CD4-positive, CD25-positive, alpha-beta regulatory T cell (primary cell): ENCODE results near the gene VAV3. TPM values are rescaled to one million over a fixed set of nuclear protein-coding genes. Genes with fewer than 3 reads are reported as not detected.

ENCODE experiments used
- ATAC-seq, 2 donors: fragments of 150-1000 bp; cut with Tn5 transposase; one replicate each; pipeline ENCODE4 v1.10.0; 2021; ENCODE audit warnings: low read depth in 2 of 2, moderate number of reproducible peaks in 2 of 2, moderate library complexity in 1 of 2
- DNase-seq, 3 donors: peaks; one replicate each; pipeline versions ENCODE4 v3.0.0 to v3.0.0-alpha.2; 2012 to 2022; ENCODE audit warnings: mixed read lengths in 1 of 3
- H3K27ac ChIP-seq: one replicate; pipeline ENCODE4 v1.7.0; 2013; ENCODE audit warnings: mild to moderate bottlenecking, low read length; ENCODE audit not compliant: insufficient read depth, poor library complexity, severe bottlenecking
- H3K27me3 ChIP-seq: one replicate; pipeline ENCODE4 v1.7.0; 2013; ENCODE audit warnings: low read length; ENCODE audit not compliant: control insufficient read depth, insufficient read depth
- H3K36me3 ChIP-seq: one replicate; pipeline ENCODE4 v1.7.0; 2013; ENCODE audit warnings: mild to moderate bottlenecking, low read length, moderate library complexity; ENCODE audit not compliant: control insufficient read depth, insufficient read depth
- H3K4me1 ChIP-seq: 2 replicates; pipeline ENCODE4 v1.7.0; 2013; ENCODE audit warnings: mild to moderate bottlenecking, low read length; ENCODE audit not compliant: insufficient read depth, control insufficient read depth, poor library complexity, severe bottlenecking
- H3K4me3 ChIP-seq: one replicate; pipeline ENCODE4 v1.7.0; 2013; ENCODE audit warnings: low read depth, mild to moderate bottlenecking, low read length, moderate library complexity
- H3K9me3 ChIP-seq, 2 experiments: 1 replicate in 1 of 2; 2 replicates in 1 of 2; pipeline ENCODE4 v1.7.0; 2013; ENCODE audit warnings: low read length in 2 of 2, mild to moderate bottlenecking in 1 of 2, moderate library complexity in 1 of 2; ENCODE audit not compliant: control insufficient read depth in 2 of 2
- H3K27ac Mint-ChIP-seq, 3 donors: one replicate each; pipeline ENCODE4 v1.8.0; 2020 to 2022; ENCODE audit warnings: mild to moderate bottlenecking in 3 of 3, mixed read lengths in 3 of 3, moderate library complexity in 2 of 3
- H3K27me3 Mint-ChIP-seq: one replicate; pipeline ENCODE4 v1.8.0; 2022; ENCODE audit warnings: mild to moderate bottlenecking, mixed read lengths
- H3K36me3 Mint-ChIP-seq: one replicate; pipeline ENCODE4 v1.8.0; 2020; ENCODE audit warnings: mixed read lengths
- H3K4me1 Mint-ChIP-seq, 4 donors: one replicate each; pipeline ENCODE4 v1.8.0; 2020 to 2022; ENCODE audit warnings: mixed read lengths in 4 of 4, mild to moderate bottlenecking in 1 of 4
- H3K4me3 Mint-ChIP-seq, 4 donors: one replicate each; pipeline ENCODE4 v1.8.0; 2020 to 2022; ENCODE audit warnings: mild to moderate bottlenecking in 4 of 4, mixed read lengths in 4 of 4, moderate library complexity in 3 of 4
- H3K9me3 Mint-ChIP-seq, 7 donors: one replicate each; pipeline ENCODE4 v1.8.0; 2020 to 2022; ENCODE audit warnings: mixed read lengths in 7 of 7, mild to moderate bottlenecking in 3 of 7, moderate library complexity in 2 of 7
- polyA plus RNA-seq, 4 donors: library from polyadenylated mRNA; unstranded; fragments of 300-500 nt; fragmentation: Illumina TruSeq; gene quantifications; one replicate each; pipeline ENCODE4 v1.2.3, GENCODE V29; 2021
- total RNA-seq: library from RNA; stranded (reverse); gene quantifications from one replicate; pipeline ENCODE4 v1.2.3, GENCODE V29; 2022

VAV3 gene
- total and polyA plus RNA-seq, 5 donors from 2014 or later, result 6.2 to 21.5 (median 11.1) TPM

DNA sequence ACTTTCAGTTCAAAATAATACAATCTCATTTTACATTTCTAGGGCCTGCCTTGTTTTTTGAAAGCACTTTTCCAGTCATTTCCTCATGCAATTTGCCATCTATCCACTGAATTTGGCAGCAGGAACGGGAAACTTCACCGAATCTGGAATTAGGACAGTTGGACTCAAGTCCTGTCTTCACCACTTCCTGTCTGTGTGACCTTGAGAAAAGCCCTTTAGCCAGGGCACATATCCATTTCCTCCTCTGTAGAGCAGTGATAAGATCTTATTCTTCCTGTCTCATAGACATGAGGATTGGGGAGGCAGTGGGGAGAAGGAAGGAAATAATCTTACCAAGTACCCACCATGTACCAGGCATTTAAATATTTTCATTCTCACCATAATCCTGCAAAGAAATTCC is 12.0 kb downstream of the VAV3 start:
- H3K9me3 Mint-ChIP-seq, result no peaks in the 10 kb centered on the region
- H3K4me1 Mint-ChIP-seq, result peaks cover 33 to 51% (median 40%) of the 10 kb centered on the region in 4 donors
- peaks cover 60% of the 10 kb centered on the region for H3K4me1 ChIP-seq
- H3K27me3 Mint-ChIP-seq, result no peaks in the 10 kb centered on the region
- H3K27me3 ChIP-seq, result no peaks in the 10 kb centered on the region
- DNase-seq (no peak), ATAC-seq (no peak)
- peak overlapping the region; percentile 57 for H3K27ac ChIP-seq
- no peaks in the 10 kb centered on the region for H3K9me3 ChIP-seq
- no peak overlapping the region for H3K4me3 Mint-ChIP-seq
- no peaks in the 10 kb centered on the region for H3K36me3 ChIP-seq
- H3K4me3 ChIP-seq, result peak overlapping the region; percentile 31
- H3K36me3 Mint-ChIP-seq, result no peaks in the 10 kb centered on the region
- peak overlapping the region; percentile 1 to 60 (median 50) for H3K27ac Mint-ChIP-seq

DNA sequence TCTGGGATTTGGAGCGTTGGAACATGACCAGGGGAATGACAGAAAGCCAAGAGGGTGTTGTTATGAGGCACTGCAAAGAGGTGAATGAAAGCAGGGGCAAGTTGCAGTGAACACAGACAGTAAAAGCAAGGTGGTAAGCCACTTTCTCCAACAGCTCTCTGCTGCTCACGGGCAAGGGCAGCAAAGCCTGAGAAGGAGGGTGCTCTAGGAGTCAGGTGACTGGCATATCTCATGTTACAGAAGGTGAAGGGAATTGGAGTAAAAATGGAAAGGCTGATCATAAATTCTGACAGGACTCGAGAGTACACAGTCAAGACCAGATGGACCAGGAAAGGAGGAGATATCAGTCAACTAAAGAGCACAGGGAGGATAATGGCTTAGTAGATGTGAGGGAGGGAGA is 14.5 kb downstream of the VAV3 start:
- peak overlapping the region; percentile 66 for H3K27ac ChIP-seq

DNA sequence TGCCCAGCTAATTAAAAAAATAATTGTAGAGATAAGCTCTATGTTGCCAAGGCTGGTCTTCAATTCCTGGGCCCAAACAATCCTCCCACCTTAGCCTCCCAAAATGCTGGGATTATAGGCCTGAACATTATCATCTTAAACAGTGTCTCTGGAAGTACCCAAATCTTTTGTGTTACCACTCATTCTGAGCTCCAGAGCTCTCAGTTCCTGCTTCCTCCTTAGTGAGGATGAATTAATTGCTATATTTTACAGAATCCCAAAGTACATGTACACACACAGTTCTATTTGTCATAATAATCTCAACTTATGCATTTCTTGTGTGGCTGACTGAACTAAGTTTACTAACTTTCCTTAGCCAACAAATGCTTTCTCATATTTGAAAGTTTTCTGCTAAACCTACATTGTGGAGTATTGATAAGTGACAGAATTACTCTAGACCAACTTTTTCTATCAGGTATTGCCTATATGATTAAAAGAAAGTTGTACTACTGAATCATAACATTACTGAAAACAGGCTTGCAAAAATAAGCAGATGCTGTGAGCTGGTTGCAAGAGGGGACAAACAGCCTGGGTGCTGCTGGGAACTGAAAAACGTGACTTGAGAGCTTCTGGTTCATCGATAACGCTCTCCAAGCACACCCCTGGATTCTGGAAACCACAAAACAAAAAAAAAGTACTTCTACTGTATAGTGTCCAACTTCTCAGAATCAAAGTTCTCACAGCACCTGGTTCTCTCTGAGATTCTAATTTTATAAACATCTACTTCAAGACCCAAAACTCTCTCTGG is 15.3 kb downstream of the VAV3 start:
- peak overlapping the region; percentile 66 for H3K27ac ChIP-seq
- H3K4me3 Mint-ChIP-seq, result peak overlapping the region; percentile 4 to 64 (median 50)
- peaks cover 41 to 68% (median 44%) of the 10 kb centered on the region in 4 donors for H3K4me1 Mint-ChIP-seq
- peaks cover 50% of the 10 kb centered on the region for H3K4me1 ChIP-seq
- ATAC-seq (peak; percentile 28 to 76), DNase-seq (peak in 1 of 3 donors; percentile 68)
- H3K27me3 ChIP-seq, result no peaks in the 10 kb centered on the region
- H3K9me3 Mint-ChIP-seq, result no peaks in the 10 kb centered on the region
- H3K36me3 ChIP-seq, result no peaks in the 10 kb centered on the region
- H3K36me3 Mint-ChIP-seq, result no peaks in the 10 kb centered on the region
- peak overlapping the region; percentile 42 to 80 (median 53) for H3K27ac Mint-ChIP-seq
- peak overlapping the region; percentile 37 for H3K4me3 ChIP-seq
- no peaks in the 10 kb centered on the region for H3K9me3 ChIP-seq
- H3K27me3 Mint-ChIP-seq, result no peaks in the 10 kb centered on the region

More for the DNA sequence above, 14.5 kb downstream of the VAV3 start:
- ATAC-seq, result peak in 1 of 2 donors; percentile 37
- no peaks in the 10 kb centered on the region for H3K9me3 Mint-ChIP-seq
- DNase-seq, result no peak
- Histone ChIP-seq H3K9me3 (no peaks in the 10 kb centered on the region), H3K36me3 (no peaks in the 10 kb centered on the region), H3K27me3 (no peaks in the 10 kb centered on the region), H3K4me3 (peak overlapping the region; percentile 37), H3K4me1 (peaks cover 56% of the 10 kb centered on the region)
- no peaks in the 10 kb centered on the region for H3K36me3 Mint-ChIP-seq
- peaks cover 41 to 68% (median 44%) of the 10 kb centered on the region in 4 donors for H3K4me1 Mint-ChIP-seq
- peak overlapping the region; percentile 42 to 80 (median 53) for H3K27ac Mint-ChIP-seq
- H3K27me3 Mint-ChIP-seq, result no peaks in the 10 kb centered on the region
- H3K4me3 Mint-ChIP-seq, result peak overlapping the region in 3 of 4 donors; percentile 13 to 64 (median 37)

DNA sequence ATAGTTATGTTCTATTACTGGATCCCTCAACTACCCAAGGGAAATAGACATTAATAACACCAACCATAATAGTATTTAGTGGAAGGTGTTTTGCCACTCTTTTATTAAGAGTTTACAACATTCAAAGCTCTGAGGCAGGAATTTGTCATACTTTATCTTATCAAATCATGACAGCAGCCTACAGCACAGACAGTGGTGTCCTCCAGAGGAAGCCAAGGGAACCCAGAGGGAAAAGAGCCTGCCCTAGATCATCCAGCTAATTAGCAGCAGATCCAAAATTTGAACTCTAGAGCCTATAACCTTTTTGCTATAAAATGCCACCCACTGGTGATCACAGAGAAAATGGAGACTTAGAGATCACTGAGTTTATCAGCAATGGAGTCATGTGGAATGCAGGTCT is 18.2 kb downstream of the VAV3 start:
- no peak overlapping the region for H3K4me3 ChIP-seq
- no peak overlapping the region for H3K4me3 Mint-ChIP-seq
- H3K27me3 ChIP-seq, result no peaks in the 10 kb centered on the region
- peaks cover 41 to 73% (median 46%) of the 10 kb centered on the region in 4 donors for H3K4me1 Mint-ChIP-seq
- DNase-seq (no peak), ATAC-seq (no peak)
- H3K9me3 Mint-ChIP-seq, result no peaks in the 10 kb centered on the region
- H3K36me3 Mint-ChIP-seq, result peaks cover 3% of the 10 kb centered on the region
- no peaks in the 10 kb centered on the region for H3K27me3 Mint-ChIP-seq
- no peaks in the 10 kb centered on the region for H3K9me3 ChIP-seq
- H3K27ac Mint-ChIP-seq, result peak overlapping the region in 1 of 3 donors; percentile 52
- H3K36me3 ChIP-seq, result no peaks in the 10 kb centered on the region
- H3K4me1 ChIP-seq, result peaks cover 34% of the 10 kb centered on the region
- no peak overlapping the region for H3K27ac ChIP-seq

DNA sequence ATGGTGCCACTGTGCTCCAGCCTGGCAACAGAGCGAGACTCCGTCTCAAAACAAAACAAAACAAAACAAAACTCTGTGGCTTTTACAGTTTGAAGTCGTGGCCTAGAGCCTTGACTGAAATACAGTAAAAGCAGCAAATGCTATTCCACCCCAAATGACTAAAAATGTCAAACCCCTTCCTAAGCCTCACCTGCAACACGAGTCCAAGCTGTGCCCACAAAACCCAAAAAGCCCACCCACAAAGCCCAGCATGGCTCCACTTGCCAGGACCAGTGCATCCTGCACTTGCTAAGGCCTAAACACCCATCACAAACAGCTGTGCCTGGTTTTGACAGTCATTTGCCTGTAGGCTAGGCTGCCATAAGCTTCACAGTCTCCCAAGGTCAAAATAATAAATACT is 21.3 kb downstream of the VAV3 start:
- H3K27ac ChIP-seq, result peak overlapping the region; percentile 65
- H3K4me3 ChIP-seq, result no peak overlapping the region
- H3K9me3 ChIP-seq, result no peaks in the 10 kb centered on the region
- H3K27ac Mint-ChIP-seq, result peak overlapping the region; percentile 7 to 92 (median 67)
- no peak for ATAC-seq
- H3K4me1 ChIP-seq, result peaks cover 25% of the 10 kb centered on the region
- H3K27me3 Mint-ChIP-seq, result no peaks in the 10 kb centered on the region
- no peaks in the 10 kb centered on the region for H3K36me3 ChIP-seq
- DNase-seq, result no peak
- peaks cover 31 to 76% (median 49%) of the 10 kb centered on the region in 4 donors for H3K4me1 Mint-ChIP-seq
- no peaks in the 10 kb centered on the region for H3K27me3 ChIP-seq
- peak overlapping the region; percentile 6 to 79 (median 68) for H3K4me3 Mint-ChIP-seq
- peaks cover 3% of the 10 kb centered on the region for H3K36me3 Mint-ChIP-seq
- no peaks in the 10 kb centered on the region for H3K9me3 Mint-ChIP-seq

DNA sequence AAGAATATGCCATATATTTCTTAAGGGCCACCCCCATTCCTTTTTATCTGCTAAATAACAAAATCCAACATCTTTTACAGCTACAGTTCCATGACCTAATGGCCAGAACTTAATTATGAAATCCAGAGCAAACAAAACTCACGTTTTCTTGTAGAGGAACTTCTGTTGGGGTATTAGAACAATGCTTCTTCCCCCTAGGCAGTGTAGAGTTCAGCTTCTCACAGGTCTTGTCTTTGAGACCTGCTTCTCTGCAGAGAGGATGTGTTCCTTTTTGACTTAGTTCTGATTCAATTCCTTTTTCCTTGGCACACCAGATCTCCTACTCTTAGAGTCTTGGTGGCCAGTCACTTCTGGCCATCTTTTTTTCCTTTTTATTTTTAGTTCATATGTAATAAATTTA is 22.2 kb downstream of the VAV3 start:
- Mint-ChIP-seq H3K27ac (peak overlapping the region; percentile 4 to 48 (median 7)), H3K9me3 (no peaks in the 10 kb centered on the region), H3K4me3 (peak overlapping the region; percentile 1 to 89 (median 72)), H3K36me3 (peaks cover 3% of the 10 kb centered on the region), H3K4me1 (peaks cover 31 to 77% (median 54%) of the 10 kb centered on the region in 4 donors), H3K27me3 (no peaks in the 10 kb centered on the region)
- Histone ChIP-seq H3K4me3 (peak overlapping the region; percentile 39), H3K4me1 (peaks cover 18% of the 10 kb centered on the region), H3K9me3 (no peaks in the 10 kb centered on the region), H3K36me3 (no peaks in the 10 kb centered on the region), H3K27me3 (no peaks in the 10 kb centered on the region), H3K27ac (peak overlapping the region; percentile 65)
- ATAC-seq (peak; percentile 22 to 36), DNase-seq (no peak)

DNA sequence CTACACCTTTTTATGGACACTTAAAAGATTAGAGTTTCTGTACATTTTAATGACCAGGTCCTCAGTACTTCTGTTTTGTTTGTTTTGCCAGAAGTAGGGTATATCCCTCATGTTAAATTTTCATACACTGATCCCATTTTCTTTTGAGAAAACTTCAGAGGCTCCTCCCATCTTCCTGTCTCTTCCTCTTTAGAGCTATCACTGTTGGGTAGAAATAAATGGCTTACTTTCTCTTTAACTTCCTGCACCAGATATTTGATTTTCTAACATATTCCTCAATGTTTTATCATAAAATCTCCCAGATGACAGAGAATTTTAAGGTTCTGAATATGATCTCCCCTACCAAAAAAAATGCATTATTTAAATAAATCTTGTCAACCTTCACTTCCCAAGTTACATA is 23.4 kb downstream of the VAV3 start:
- Histone ChIP-seq H3K9me3 (no peaks in the 10 kb centered on the region), H3K27me3 (no peaks in the 10 kb centered on the region), H3K27ac (peak overlapping the region; percentile 65), H3K4me3 (peak overlapping the region; percentile 39), H3K4me1 (peaks cover 24% of the 10 kb centered on the region), H3K36me3 (no peaks in the 10 kb centered on the region)
- Mint-ChIP-seq H3K36me3 (peaks cover 3% of the 10 kb centered on the region), H3K9me3 (no peaks in the 10 kb centered on the region), H3K4me1 (peaks cover 27 to 74% (median 61%) of the 10 kb centered on the region in 4 donors), H3K27ac (peak overlapping the region; percentile 7 to 48 (median 29)), H3K27me3 (no peaks in the 10 kb centered on the region), H3K4me3 (peak overlapping the region; percentile 9 to 89 (median 62))
- ATAC-seq, result no peak
- no peak for DNase-seq
